GM18873 (cell line): Measurements from ENCODE around the gene OSGEPL1.
"Not testable (repeated sequence)": the region's sequence is repeated elsewhere in the genome, so short reads cannot be mapped to it uniquely, and the experiment has no call there.

Experiments used
- ATAC-seq: cut with Tn5 transposase; IDR thresholded peaks from one replicate; pipeline ENCODE4 v1.9.1; 2021; ENCODE audit warnings: mild to moderate bottlenecking, moderate library complexity, moderate number of reproducible peaks; ENCODE audit not compliant: unreplicated experiment, low FRiP score

OSGEPL1 gene, protein sequence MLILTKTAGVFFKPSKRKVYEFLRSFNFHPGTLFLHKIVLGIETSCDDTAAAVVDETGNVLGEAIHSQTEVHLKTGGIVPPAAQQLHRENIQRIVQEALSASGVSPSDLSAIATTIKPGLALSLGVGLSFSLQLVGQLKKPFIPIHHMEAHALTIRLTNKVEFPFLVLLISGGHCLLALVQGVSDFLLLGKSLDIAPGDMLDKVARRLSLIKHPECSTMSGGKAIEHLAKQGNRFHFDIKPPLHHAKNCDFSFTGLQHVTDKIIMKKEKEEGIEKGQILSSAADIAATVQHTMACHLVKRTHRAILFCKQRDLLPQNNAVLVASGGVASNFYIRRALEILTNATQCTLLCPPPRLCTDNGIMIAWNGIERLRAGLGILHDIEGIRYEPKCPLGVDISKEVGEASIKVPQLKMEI

GRCh38 chr2:189762551-189763298, at the start of gene OSGEPL1:
TSS of gene OSGEPL1 (minus strand) at chr2:189762792. CDS start at chr2:189761640, 1,152 bp downstream.
- peak; percentile 96 for ATAC-seq

DNA sequence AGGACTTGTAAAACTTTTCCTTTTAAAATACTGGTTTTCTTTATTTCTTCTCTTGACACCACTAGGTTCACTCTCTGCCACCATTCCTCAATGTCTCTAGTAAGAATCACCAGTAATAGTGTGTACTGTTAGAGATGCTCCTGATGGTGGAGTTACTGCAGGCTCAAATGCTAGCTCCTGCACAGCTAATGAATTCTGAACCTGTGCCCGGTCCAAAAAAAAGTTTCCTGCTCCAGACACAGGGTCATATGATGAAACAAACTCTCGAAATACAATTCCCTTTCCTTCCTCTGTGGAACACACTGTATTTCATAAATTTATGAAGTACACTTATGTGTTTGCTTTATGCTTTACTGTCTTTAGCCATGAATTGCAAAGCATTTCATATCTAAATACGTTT, 40.8 kb upstream of the OSGEPL1 start:
- ATAC-seq, result no peak

DNA sequence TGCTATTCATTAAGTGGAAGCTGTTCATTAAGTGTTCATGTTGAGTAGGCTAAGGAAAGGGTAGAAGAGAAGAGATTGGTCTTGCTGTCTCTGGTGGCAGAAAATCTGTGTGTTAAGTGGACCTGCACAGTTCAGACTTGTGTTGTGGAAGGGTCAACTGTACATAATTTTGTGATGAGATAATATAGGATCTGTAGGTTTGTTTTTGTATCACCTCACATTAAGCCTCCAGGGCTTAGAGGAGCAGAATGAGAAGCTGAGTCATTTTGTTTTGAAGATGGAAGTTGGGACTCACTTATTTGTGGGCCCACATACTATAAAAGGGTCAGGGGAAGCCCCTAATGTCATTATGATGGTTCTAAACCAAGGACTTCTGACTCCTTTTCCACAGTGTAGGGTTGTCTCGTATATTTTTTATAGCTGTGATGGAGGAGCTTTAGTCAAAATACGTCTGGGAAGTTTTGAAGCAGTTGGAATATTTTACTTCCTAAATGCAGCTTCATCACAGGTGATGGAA, 39.9 kb upstream of the OSGEPL1 start:
- no peak for ATAC-seq

DNA sequence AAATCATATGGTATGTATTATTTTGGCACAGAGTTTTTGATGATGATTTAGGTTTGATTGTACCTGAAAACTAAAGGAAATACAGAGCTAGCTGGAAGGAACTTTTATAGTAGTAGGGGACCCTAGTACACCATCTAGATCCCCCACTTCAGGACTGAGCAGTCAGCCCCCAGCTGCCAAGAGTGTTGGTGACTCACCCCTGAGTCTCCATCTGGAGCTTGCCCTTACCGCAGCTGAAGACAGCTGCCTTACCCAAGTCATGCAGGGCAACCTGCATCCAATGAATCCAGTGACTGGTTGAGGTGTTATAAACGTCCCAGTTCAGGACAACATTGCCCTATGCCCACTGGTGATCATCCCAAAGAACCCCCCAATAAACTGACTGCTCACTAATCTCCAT, 36.9 kb upstream of the OSGEPL1 start:
- no peak for ATAC-seq

- no peak for ATAC-seq
Observed at GRCh38 chr2:189799030-189799331, 36.4 kb upstream of the OSGEPL1 start.

GRCh38 chr2:189798312-189799029, 35.9 kb upstream of the OSGEPL1 start:
- ATAC-seq, result peak; percentile 60

DNA sequence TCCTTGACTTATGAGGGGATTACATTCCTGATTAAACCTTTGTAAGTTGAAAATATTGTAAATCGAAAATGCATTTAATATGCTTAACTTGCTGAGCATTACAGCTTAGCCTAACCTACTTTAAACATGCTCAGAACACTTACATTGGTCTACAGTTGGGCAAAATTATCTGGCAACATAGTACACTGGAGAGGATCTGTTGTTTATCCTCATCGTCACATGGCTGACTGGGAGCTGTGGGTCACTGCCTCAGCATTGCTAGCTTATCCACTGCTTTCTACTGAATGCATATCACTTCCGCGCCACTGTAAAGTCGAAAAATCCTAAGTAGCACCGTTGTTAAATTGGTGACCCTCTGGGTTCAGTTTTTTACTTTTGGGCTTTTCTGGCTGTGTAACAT, 35.3 kb upstream of the OSGEPL1 start:
- no peak for ATAC-seq

GRCh38 chr2:189794310-189794709, 31.7 kb upstream of the OSGEPL1 start:
- ATAC-seq, result no peak

GRCh38 chr2:189791338-189792042, 28.9 kb upstream of the OSGEPL1 start:
- no peak for ATAC-seq

- ATAC-seq, result peak; percentile 96
Observed at GRCh38 chr2:189783927-189784867, 21.6 kb upstream of the OSGEPL1 start, which contains the start of the genes ORMDL1 and PMS1. TSS of gene ORMDL1 (minus strand) at chr2:189784339. CDS start at chr2:189782595, 1,744 bp downstream. TSS of gene PMS1 (plus strand) at chr2:189784450. CDS start at chr2:189791810, 7,360 bp downstream.

DNA sequence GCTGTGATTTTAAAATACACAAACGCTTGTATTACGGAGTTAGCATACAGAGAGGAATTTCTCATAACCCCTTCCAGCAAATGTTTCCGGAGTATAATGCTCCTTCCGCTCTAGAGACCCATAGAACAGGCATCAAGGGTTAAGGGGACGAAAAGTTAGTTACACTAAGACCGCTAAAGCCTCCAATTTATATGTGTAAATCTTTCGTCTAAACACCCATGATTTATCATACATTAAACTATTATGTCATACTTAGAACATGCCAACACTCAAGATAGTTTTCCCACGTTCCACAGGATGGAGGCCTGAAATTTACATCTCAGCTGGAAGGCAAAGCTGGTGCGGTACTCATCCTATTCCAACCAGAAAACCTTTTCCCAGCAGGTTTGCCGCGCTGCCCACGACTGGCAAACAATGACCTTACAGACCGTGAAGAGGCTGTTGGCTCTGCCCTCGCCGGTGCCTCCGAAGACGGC, 20.9 kb upstream of the OSGEPL1 start:
- no peak for ATAC-seq

GRCh38 chr2:189782221-189782671, 19.7 kb upstream of the OSGEPL1 start:
- no peak for ATAC-seq

DNA sequence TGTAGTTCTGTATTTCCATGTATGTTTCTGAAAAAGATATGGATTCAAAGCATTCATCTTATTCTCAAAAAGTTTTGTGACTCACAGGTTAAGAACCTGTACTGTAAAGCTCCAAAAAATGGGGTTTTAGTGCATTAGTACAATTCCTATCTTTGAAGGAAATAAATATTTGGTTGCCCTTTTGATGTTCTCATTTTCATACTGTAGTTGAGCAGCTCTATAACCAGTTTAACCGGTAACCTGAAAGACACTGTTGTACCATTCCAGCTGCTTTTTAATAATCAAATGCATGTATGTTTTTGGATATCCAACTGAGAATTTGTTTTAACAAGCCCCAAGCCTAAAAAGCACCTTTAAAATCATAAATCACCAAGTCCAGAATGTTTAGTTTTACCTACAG, 9.6 kb upstream of the OSGEPL1 start:
- ATAC-seq, result no peak

DNA sequence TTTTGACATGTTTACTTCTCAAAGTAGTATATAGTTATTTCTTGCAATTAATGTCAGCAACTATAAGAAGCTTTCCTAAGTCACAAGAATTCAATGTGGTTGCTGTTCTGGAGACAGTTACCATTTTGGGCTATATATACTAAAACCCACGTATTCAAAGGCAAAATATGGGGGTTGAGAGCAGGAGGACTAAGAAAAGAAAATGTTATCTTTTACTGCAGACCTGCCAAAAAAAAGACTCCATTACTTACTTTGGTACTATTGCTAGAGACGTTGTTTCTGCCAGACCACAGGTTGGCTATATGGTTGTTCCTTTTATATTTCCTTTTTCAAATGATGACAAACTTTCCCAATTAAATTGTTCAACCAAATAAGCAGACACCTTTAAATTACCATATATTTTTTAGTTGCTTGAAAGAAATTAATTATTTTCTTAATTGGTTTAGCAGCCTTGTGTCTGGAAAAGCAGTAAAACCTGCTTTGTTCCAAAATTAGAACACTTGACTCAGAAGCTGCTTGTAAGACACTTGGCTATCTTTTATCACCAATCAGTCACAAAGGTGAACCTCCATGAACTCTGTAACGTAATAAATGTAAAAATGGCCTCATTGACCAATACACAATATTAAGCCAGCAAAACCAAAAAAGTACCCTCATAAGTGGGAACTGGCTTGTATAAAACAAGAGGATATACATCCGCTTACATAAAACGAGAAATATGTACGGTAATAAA, 8.2 kb upstream of the OSGEPL1 start:
- no peak for ATAC-seq

GRCh38 chr2:189763908-189764661, 1.5 kb upstream of the OSGEPL1 start:
- no peak for ATAC-seq

- ATAC-seq, result no peak
Observed at GRCh38 chr2:189762229-189762550, 402 bp downstream of the OSGEPL1 start.

DNA sequence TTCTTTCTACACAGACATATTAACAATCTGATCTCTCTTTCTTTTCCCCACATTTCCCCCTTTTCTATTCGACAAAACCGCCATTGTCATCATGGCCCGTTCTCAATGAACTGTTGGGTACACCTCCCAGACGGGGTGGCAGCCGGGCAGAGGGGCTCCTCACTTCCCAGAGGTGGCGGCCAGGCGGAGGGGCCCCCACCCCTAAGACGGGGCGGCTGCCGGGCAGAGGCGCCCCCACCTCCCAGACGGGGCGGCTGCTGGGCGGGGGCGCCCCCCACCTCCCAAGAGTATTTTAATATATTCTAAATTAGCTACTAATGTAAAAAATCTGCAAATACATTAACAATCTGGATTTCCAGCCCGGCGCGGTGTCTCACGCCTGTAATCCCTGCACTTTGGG, 2.4 kb downstream of the OSGEPL1 start:
- ATAC-seq, result not testable (repeated sequence)
